Esophagus (tissue), 2 donors: ENCODE measurements around the gene SPARCL1. TPM values are rescaled to one million over a fixed set of nuclear protein-coding genes. Genes with fewer than 3 reads are reported as not detected.

Source experiments
- H3K27ac ChIP-seq, 2 donors: one replicate each; pipeline ENCODE4 v1.5.1; 2013; ENCODE audit warnings: low read depth in 2 of 2, mild to moderate bottlenecking in 2 of 2, inconsistent platforms in 1 of 2, low read length in 1 of 2, moderate library complexity in 1 of 2
- H3K27me3 ChIP-seq, 2 donors: one replicate each; pipeline ENCODE4 v1.6.1; 2013; ENCODE audit warnings: low read length in 2 of 2, control low read depth in 1 of 2, mild to moderate bottlenecking in 1 of 2; ENCODE audit not compliant: insufficient read depth in 2 of 2, control insufficient read depth in 1 of 2
- H3K36me3 ChIP-seq, 2 donors: one replicate each; pipeline ENCODE4 v1.6.1; 2013; ENCODE audit warnings: low read length in 1 of 2; ENCODE audit not compliant: control insufficient read depth in 2 of 2, insufficient read depth in 2 of 2
- H3K4me1 ChIP-seq, 2 donors: one replicate each; pipeline ENCODE4 v1.6.1; 2013; ENCODE audit warnings: low read length in 1 of 2; ENCODE audit not compliant: control insufficient read depth in 2 of 2, insufficient read depth in 2 of 2
- H3K4me3 ChIP-seq, 2 donors: one replicate each; pipeline ENCODE4 v1.5.1; 2013; ENCODE audit warnings: low read length in 2 of 2, mild to moderate bottlenecking in 2 of 2, low read depth in 1 of 2, moderate library complexity in 1 of 2
- H3K9me3 ChIP-seq, 2 donors: one replicate each; pipeline ENCODE4 v1.6.1; 2013; ENCODE audit warnings: mild to moderate bottlenecking in 2 of 2, low read depth in 1 of 2, low read length in 1 of 2, moderate library complexity in 1 of 2; ENCODE audit not compliant: control insufficient read depth in 2 of 2, insufficient read depth in 1 of 2
- WGBS, 2 donors: extraction: QIAGEN DNeasy Blood & Tissue Kit; methylation state at CpG; one replicate each; pipeline ENCODE4 v1.1.7; 2013; 5-methylcytosine and 5-hydroxymethylcytosine counted together
- polyA plus RNA-seq, 2 donors: library from polyadenylated mRNA; stranded (reverse); fragments of 200-250 nt; gene quantifications; one replicate each; pipeline ENCODE4 v1.2.3, GENCODE V29; 2013
- donor health status: healthy with polysubstance abuse.
- donor health status: Bipolar disorder and iron deficiency.

The SPARCL1 gene
- polyA plus RNA-seq, 2 donors, result 21.5 to 113 TPM

GRCh38 chr4:87541956-87542709 is 13.0 kb upstream of the SPARCL1 start:
- 78 to 79% methylated on average over 6 of the region's 6 CpGs for WGBS, 2 donors
- no peaks in the 10 kb centered on the region for H3K36me3 ChIP-seq
- H3K9me3 ChIP-seq, result no peaks in the 10 kb centered on the region
- no peak overlapping the region for H3K4me3 ChIP-seq
- no peaks in the 10 kb centered on the region for H3K4me1 ChIP-seq
- no peaks in the 10 kb centered on the region for H3K27me3 ChIP-seq
- H3K27ac ChIP-seq, result peak overlapping the region in 1 of 2 donors; percentile 45

- no peaks in the 10 kb centered on the region for H3K4me1 ChIP-seq
Measured at GRCh38 chr4:87541521-87541920, 12.3 kb upstream of the SPARCL1 start.

GRCh38 chr4:87540146-87541058 is 11.2 kb upstream of the SPARCL1 start:
- Histone ChIP-seq H3K4me1 (no peaks in the 10 kb centered on the region), H3K9me3 (no peaks in the 10 kb centered on the region), H3K27me3 (no peaks in the 10 kb centered on the region), H3K36me3 (no peaks in the 10 kb centered on the region), H3K4me3 (no peak overlapping the region), H3K27ac (peak overlapping the region; percentile 63 to 64)
- 69 to 71% methylated on average over 15 of the region's 15 CpGs for WGBS, 2 donors

More at GRCh38 chr4:87541521-87541920, 12.3 kb upstream of the SPARCL1 start:
- H3K27me3 ChIP-seq, result no peaks in the 10 kb centered on the region
- peak overlapping the region; percentile 30 to 45 for H3K27ac ChIP-seq
- no peaks in the 10 kb centered on the region for H3K36me3 ChIP-seq
- H3K9me3 ChIP-seq, result no peaks in the 10 kb centered on the region
- WGBS, 2 donors, result 64 to 68% methylated on average over 4 of the region's 4 CpGs
- H3K4me3 ChIP-seq, result no peak overlapping the region

- Histone ChIP-seq H3K36me3 (no peaks in the 10 kb centered on the region), H3K9me3 (no peaks in the 10 kb centered on the region), H3K4me1 (no peaks in the 10 kb centered on the region), H3K4me3 (no peak overlapping the region), H3K27me3 (no peaks in the 10 kb centered on the region), H3K27ac (no peak overlapping the region)
- 87 to 90% methylated on average over 1 of the region's 1 CpG for WGBS, 2 donors
Measured at GRCh38 chr4:87532907-87533306, 3.7 kb upstream of the SPARCL1 start.

- H3K4me3 ChIP-seq, result no peak overlapping the region
- H3K27ac ChIP-seq, result peak overlapping the region; percentile 9 to 12
- 66 to 67% methylated on average over 1 of the region's 1 CpG for WGBS, 2 donors
- no peaks in the 10 kb centered on the region for H3K9me3 ChIP-seq
- H3K36me3 ChIP-seq, result no peaks in the 10 kb centered on the region
- H3K4me1 ChIP-seq, result no peaks in the 10 kb centered on the region
- H3K27me3 ChIP-seq, result no peaks in the 10 kb centered on the region
Measured at GRCh38 chr4:87532109-87532508, 2.9 kb upstream of the SPARCL1 start.

GRCh38 chr4:87531621-87532020 is 2.4 kb upstream of the SPARCL1 start:
- no peak overlapping the region for H3K4me3 ChIP-seq
- no peaks in the 10 kb centered on the region for H3K9me3 ChIP-seq
- H3K36me3 ChIP-seq, result no peaks in the 10 kb centered on the region
- H3K27ac ChIP-seq, result peak overlapping the region in 1 of 2 donors; percentile 12
- no peaks in the 10 kb centered on the region for H3K27me3 ChIP-seq
- WGBS, 2 donors, result 44 to 72% methylated on average over 5 of the region's 5 CpGs
- no peaks in the 10 kb centered on the region for H3K4me1 ChIP-seq

- no peaks in the 10 kb centered on the region for H3K36me3 ChIP-seq
- no peak overlapping the region for H3K4me3 ChIP-seq
- no peaks in the 10 kb centered on the region for H3K9me3 ChIP-seq
- H3K27me3 ChIP-seq, result no peaks in the 10 kb centered on the region
- peak overlapping the region; percentile 38 to 85 for H3K27ac ChIP-seq
- 20 to 40% methylated on average over 4 of the region's 4 CpGs for WGBS, 2 donors
- no peaks in the 10 kb centered on the region for H3K4me1 ChIP-seq
Measured at GRCh38 chr4:87530868-87531267, 1.7 kb upstream of the SPARCL1 start.

- Histone ChIP-seq H3K27me3 (no peaks in the 10 kb centered on the region), H3K27ac (peak overlapping the region; percentile 30 to 85), H3K4me3 (no peak overlapping the region), H3K36me3 (no peaks in the 10 kb centered on the region), H3K4me1 (no peaks in the 10 kb centered on the region), H3K9me3 (no peaks in the 10 kb centered on the region)
- WGBS, 2 donors, result 32 to 33% methylated on average over 1 of the region's 1 CpG
Measured at GRCh38 chr4:87530229-87530628, 1.1 kb upstream of the SPARCL1 start.

- Histone ChIP-seq H3K9me3 (peaks cover 0 to 2% of the 10 kb centered on the region in 2 donors), H3K36me3 (no peaks in the 10 kb centered on the region), H3K4me1 (no peaks in the 10 kb centered on the region), H3K27ac (peak overlapping the region; percentile 49 to 91), H3K4me3 (peak overlapping the region in 1 of 2 donors; percentile 43), H3K27me3 (no peaks in the 10 kb centered on the region)
- 11 to 24% methylated on average over 2 of the region's 2 CpGs for WGBS, 2 donors
Measured at GRCh38 chr4:87527431-87528220, 1.6 kb downstream of the SPARCL1 start.
